Esophagus squamous epithelium (tissue), 5 donors: ENCODE results near the gene TSC2. TPM values are rescaled to one million over a fixed set of nuclear protein-coding genes. Genes with fewer than 3 reads are reported as not detected.
A peak's percentile ranks its signal among the peaks of the same experiment; 100 is the strongest.
"Not testable (repeated sequence)": the region's sequence is repeated elsewhere in the genome, so short reads cannot be mapped to it uniquely, and the experiment has no call there.

Source experiments
- DNase-seq: peaks from one replicate; lab custom pipeline; 2025; lab: John Stamatoyannopoulos, UW
- H3K27ac ChIP-seq, 4 donors: fragments of 200-600 bp; sonication (generic); one replicate each; pipeline ENCODE4 v1.5.1; 2016 to 2019; ENCODE audit warnings: mild to moderate bottlenecking in 1 of 4
- H3K27me3 ChIP-seq, 4 donors: fragments of 200-600 bp; sonication (generic); 1 replicate in 3 of 4; 2 replicates in 1 of 4; pipeline versions ENCODE4 v1.5.1 to v1.6.0; 2017 to 2021; ENCODE audit warnings: antibody characterized with exemption in 1 of 4
- H3K36me3 ChIP-seq, 3 donors: fragments of 200-600 bp; sonication (generic); one replicate each; pipeline ENCODE4 v1.5.1; 2016 to 2019
- H3K4me1 ChIP-seq, 3 donors: fragments of 200-600 bp; sonication (generic); one replicate each; pipeline ENCODE4 v1.5.1; 2017 to 2019
- H3K4me3 ChIP-seq, 4 donors: fragments of 200-600 bp; sonication (generic); 1 replicate in 3 of 4; 2 replicates in 1 of 4; pipeline ENCODE4 v1.5.1; 2016 to 2019; ENCODE audit warnings: mild to moderate bottlenecking in 2 of 4, moderate library complexity in 1 of 4
- H3K9me3 ChIP-seq, 3 donors: fragments of 200-600 bp; sonication (generic); one replicate each; pipeline ENCODE4 v1.5.1; 2016 to 2019
- CTCF ChIP-seq, 6 experiments: fragments of 450-650 bp in 4 of 6; fragments of 200-600 bp in 2 of 6; sonication (generic) in 2 of 6; IDR thresholded peaks; one replicate each; pipeline ENCODE4 v1.5.1; 2016 to 2019; ENCODE audit warnings: antibody characterized with exemption in 6 of 6, mild to moderate bottlenecking in 4 of 6, moderate library complexity in 4 of 6
- POLR2A ChIP-seq, 4 donors: fragments of 450-650 bp; IDR thresholded peaks; one replicate each; pipeline ENCODE4 v1.6.1; 2017; ENCODE audit warnings: antibody characterized with exemption in 4 of 4, mild to moderate bottlenecking in 4 of 4, moderate library complexity in 3 of 4
- WGBS, 2 donors: methylation state at CpG; one replicate each; pipeline ENCODE4 v1.1.5; 2018; 5-methylcytosine and 5-hydroxymethylcytosine counted together
- intact Hi-C: fragments of 100-400 bp; cut with DNase I; formaldehyde crosslinking; loops from one replicate; pipeline ENCODE4 v1.15.0; 2022
- total RNA-seq, 4 donors: library from RNA; depleted of rRNA; stranded (reverse); fragments of >200 nt; gene quantifications; one replicate each; pipeline ENCODE4 v1.1.0, GENCODE V29; 2016
- donor health status: DM: yes; HTN: yes; CAD: no.

Gene TSC2
- total RNA-seq, 4 donors from 2014 or later, result 22.8 to 79.7 (median 41.2) TPM

GRCh38 chr16:2033057-2033908 is 14.5 kb upstream of the TSC2 start:
- intact Hi-C loops, result no loop called here
- Histone ChIP-seq H3K4me1 (peaks cover 48 to 97% (median 60%) of the 10 kb centered on the region in 3 donors), H3K36me3 (peaks cover 0 to 12% (median 0%) of the 10 kb centered on the region in 3 donors), H3K27ac (peak overlapping the region; percentile 76 to 92 (median 86)), H3K27me3 (no peaks in the 10 kb centered on the region), H3K9me3 (no peaks in the 10 kb centered on the region), H3K4me3 (peak overlapping the region; percentile 16 to 58 (median 33))
- TF ChIP-seq CTCF (IDR thresholded peaks at IDR 0.05), result no peak
- no peak for TF ChIP-seq POLR2A (IDR thresholded peaks at IDR 0.05)
- WGBS, 2 donors, result 8 to 100% methylated on average over 1 to 9 of the region's 37 CpGs
- DNase-seq, result no peak

- WGBS, 2 donors, result 67 to 75% methylated on average over 4 to 7 of the region's 32 CpGs
- H3K27ac ChIP-seq, result peak overlapping the region; percentile 76 to 92 (median 86)
- H3K4me3 ChIP-seq, result peak overlapping the region; percentile 12 to 58 (median 33)
- intact Hi-C loops, DNase-seq, H3K9me3 ChIP-seq, H3K27me3 ChIP-seq: not testable (repeated sequence)
- peaks cover 50 to 97% (median 62%) of the 10 kb centered on the region in 3 donors for H3K4me1 ChIP-seq
- H3K36me3 ChIP-seq, result peaks cover 0 to 12% (median 0%) of the 10 kb centered on the region in 3 donors
Measured at GRCh38 chr16:2033909-2034695, 13.7 kb upstream of the TSC2 start.

- intact Hi-C loops, result no loop called here
- Histone ChIP-seq H3K27ac (peak overlapping the region; percentile 71 to 92 (median 85)), H3K4me1 (peaks cover 57 to 97% (median 66%) of the 10 kb centered on the region in 3 donors), H3K9me3 (no peaks in the 10 kb centered on the region), H3K27me3 (no peaks in the 10 kb centered on the region), H3K36me3 (peaks cover 0 to 9% (median 0%) of the 10 kb centered on the region in 3 donors), H3K4me3 (peak overlapping the region in 3 of 4 donors; percentile 11 to 52 (median 21))
- TF ChIP-seq CTCF (IDR thresholded peaks at IDR 0.05) (no peak), POLR2A (IDR thresholded peaks at IDR 0.05) (no peak)
- no peak for DNase-seq
- WGBS, 2 donors, result 69% methylated on average over 7 of the region's 17 CpGs; no CpG with 5 or more reads in 1 of the 2 donors
Measured at GRCh38 chr16:2034696-2035430, 12.9 kb upstream of the TSC2 start.

GRCh38 chr16:2035431-2036199 is 12.2 kb upstream of the TSC2 start:
- TF ChIP-seq POLR2A (IDR thresholded peaks at IDR 0.05) (no peak), CTCF (IDR thresholded peaks at IDR 0.05) (no peak)
- intact Hi-C loops, result no loop called here
- no peaks in the 10 kb centered on the region for H3K27me3 ChIP-seq
- WGBS, 2 donors, result 100% methylated on average over 5 of the region's 34 CpGs; no CpG with 5 or more reads in 1 of the 2 donors
- no peak for DNase-seq
- H3K36me3 ChIP-seq, result peaks cover 0 to 5% (median 0%) of the 10 kb centered on the region in 3 donors
- H3K27ac ChIP-seq, result peak overlapping the region; percentile 71 to 92 (median 85)
- peak overlapping the region in 3 of 4 donors; percentile 11 to 52 (median 21) for H3K4me3 ChIP-seq
- H3K9me3 ChIP-seq, result no peaks in the 10 kb centered on the region
- peaks cover 61 to 97% (median 74%) of the 10 kb centered on the region in 3 donors for H3K4me1 ChIP-seq
